ENCODE data around the gene SNAI3. TPM values are rescaled to one million over a fixed set of nuclear protein-coding genes. Genes with fewer than 3 reads are reported as not detected.
A peak's percentile ranks its signal among the peaks of the same experiment; 100 is the strongest.

SNAI3 gene
- total and polyA plus RNA-seq, 9 of the 15 experiments (the other 6 are each of a cell fraction or from before 2014, with no cell fraction given): 0.04 to 4.1 (median 0.80) TPM; not detected in 1

DNA sequence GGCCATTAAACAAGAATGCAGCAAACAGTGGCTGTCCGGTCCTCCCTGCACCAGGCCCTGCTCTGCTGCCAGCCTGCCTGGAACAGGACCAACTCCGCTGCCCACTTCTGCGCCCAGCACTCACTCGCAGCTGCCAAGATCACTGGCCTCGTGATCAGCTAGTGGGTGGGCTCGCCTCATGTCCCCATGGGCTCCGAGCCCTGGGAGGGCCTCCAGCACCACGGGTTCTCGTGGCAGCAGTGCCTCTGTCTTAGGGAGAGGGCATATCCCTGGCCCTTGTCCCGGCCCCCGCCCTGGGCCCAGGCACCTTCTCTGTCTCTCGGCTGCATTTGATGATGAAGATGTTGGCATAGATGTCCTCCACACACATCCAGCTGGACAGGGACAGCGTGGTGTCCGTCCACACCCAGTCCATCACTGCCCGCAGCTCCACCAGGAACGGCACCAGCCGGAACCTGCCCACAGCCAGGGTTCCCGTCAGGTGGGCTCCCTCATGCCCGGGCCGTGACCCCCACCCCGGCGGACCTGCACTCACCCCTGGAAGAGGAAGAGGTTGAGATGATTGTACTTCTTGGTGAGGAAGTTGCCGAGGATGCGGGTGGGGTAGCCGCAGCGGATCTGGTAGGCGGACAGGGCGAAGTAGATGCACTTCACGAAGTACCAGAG lies 33.1 kb upstream of the SNAI3 start:
- Histone ChIP-seq H3K4me3 (no peak overlapping the region), H3K79me2 (ENCODE audit: control insufficient read depth, insufficient read depth, low read length) (no peaks in the 10 kb centered on the region; the same call in 2 of the 3 replicates), H4K20me1 (replicated peaks; ENCODE audit: control insufficient read depth, insufficient read depth, low read length) (no peaks in the 10 kb centered on the region), H3K9ac (ENCODE audit: insufficient read depth in 1 of 2, low read depth in 2 of 2, low read length in 2 of 2) (peak overlapping the region in 1 of 2 experiments; percentile 50; a peak in 1 of 4 replicates), H3K27ac (ENCODE audit: extremely low read depth, low read depth, low read length) (no peak overlapping the region), H3K9me3 (replicated peaks; ENCODE audit: control insufficient read depth, insufficient read depth, low read depth, low read length) (0 out of 2 replicates have a peak, but pooled peaks cover 2% of the 10 kb centered on the region), H3K4me1 (replicated peaks in 1 of 2; ENCODE audit: control insufficient read depth in 2 of 2, insufficient read depth in 2 of 2, low read length in 2 of 2) (peaks cover 0 to 49% of the 10 kb centered on the region in 2 experiments; a peak in 1 of 5 replicates), H3K9me1 (ENCODE audit: control insufficient read depth, insufficient read depth, low read length) (peaks cover 3% of the 10 kb centered on the region), H3K27me3 (ENCODE audit: control insufficient read depth in 2 of 2, insufficient read depth in 2 of 2, low read length in 2 of 2) (no peaks in the 10 kb centered on the region; a peak in 1 of 5 replicates), H3K36me3 (ENCODE audit: control insufficient read depth, insufficient read depth, low read length) (peaks cover 100% of the 10 kb centered on the region), H3K4me2 (ENCODE audit: insufficient read depth, low read length) (no peak overlapping the region), H2AFZ (ENCODE audit: low read depth, low read length) (no peak overlapping the region)
- intact Hi-C loops (cut with micrococcal nuclease): no loop called here
- 96% methylated on average over 29 of the region's 29 CpGs for WGBS (ENCODE audit: insufficient coverage, low coverage, missing lambda C conversion rate)
- ChIA-PET CTCF (ENCODE audit: low intra/inter-chr PET ratio) (no interaction called here), POLR2A (interaction anchor here (1.3 kb wide), 1 partner anchor 18 kb away, joined by 3 read pairs; no protein-coding TSS in a partner anchor)
- FAIRE-seq: no peak
- no peak for ATAC-seq
- BruUV-seq (replicated peaks): no TSS peak
- in situ Hi-C loops (cut with MboI): no loop called here
- no peak for DNase-seq (ENCODE audit: extremely low read depth in 1 of 4, low spot score in 3 of 4)
- TF ChIP-seq, protein P1, sequence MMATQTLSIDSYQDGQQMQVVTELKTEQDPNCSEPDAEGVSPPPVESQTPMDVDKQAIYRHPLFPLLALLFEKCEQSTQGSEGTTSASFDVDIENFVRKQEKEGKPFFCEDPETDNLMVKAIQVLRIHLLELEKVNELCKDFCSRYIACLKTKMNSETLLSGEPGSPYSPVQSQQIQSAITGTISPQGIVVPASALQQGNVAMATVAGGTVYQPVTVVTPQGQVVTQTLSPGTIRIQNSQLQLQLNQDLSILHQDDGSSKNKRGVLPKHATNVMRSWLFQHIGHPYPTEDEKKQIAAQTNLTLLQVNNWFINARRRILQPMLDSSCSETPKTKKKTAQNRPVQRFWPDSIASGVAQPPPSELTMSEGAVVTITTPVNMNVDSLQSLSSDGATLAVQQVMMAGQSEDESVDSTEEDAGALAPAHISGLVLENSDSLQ (IDR thresholded peaks at IDR 0.05): no peak
- TF ChIP-seq, protein P2, sequence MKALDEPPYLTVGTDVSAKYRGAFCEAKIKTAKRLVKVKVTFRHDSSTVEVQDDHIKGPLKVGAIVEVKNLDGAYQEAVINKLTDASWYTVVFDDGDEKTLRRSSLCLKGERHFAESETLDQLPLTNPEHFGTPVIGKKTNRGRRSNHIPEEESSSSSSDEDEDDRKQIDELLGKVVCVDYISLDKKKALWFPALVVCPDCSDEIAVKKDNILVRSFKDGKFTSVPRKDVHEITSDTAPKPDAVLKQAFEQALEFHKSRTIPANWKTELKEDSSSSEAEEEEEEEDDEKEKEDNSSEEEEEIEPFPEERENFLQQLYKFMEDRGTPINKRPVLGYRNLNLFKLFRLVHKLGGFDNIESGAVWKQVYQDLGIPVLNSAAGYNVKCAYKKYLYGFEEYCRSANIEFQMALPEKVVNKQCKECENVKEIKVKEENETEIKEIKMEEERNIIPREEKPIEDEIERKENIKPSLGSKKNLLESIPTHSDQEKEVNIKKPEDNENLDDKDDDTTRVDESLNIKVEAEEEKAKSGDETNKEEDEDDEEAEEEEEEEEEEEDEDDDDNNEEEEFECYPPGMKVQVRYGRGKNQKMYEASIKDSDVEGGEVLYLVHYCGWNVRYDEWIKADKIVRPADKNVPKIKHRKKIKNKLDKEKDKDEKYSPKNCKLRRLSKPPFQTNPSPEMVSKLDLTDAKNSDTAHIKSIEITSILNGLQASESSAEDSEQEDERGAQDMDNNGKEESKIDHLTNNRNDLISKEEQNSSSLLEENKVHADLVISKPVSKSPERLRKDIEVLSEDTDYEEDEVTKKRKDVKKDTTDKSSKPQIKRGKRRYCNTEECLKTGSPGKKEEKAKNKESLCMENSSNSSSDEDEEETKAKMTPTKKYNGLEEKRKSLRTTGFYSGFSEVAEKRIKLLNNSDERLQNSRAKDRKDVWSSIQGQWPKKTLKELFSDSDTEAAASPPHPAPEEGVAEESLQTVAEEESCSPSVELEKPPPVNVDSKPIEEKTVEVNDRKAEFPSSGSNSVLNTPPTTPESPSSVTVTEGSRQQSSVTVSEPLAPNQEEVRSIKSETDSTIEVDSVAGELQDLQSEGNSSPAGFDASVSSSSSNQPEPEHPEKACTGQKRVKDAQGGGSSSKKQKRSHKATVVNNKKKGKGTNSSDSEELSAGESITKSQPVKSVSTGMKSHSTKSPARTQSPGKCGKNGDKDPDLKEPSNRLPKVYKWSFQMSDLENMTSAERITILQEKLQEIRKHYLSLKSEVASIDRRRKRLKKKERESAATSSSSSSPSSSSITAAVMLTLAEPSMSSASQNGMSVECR (CRISPR knock-in tag; IDR thresholded peaks at IDR 0.05): no peak
- TF ChIP-seq ZEB2 (IDR thresholded peaks at IDR 0.05): no peak
- TF ChIP-seq, protein P3, sequence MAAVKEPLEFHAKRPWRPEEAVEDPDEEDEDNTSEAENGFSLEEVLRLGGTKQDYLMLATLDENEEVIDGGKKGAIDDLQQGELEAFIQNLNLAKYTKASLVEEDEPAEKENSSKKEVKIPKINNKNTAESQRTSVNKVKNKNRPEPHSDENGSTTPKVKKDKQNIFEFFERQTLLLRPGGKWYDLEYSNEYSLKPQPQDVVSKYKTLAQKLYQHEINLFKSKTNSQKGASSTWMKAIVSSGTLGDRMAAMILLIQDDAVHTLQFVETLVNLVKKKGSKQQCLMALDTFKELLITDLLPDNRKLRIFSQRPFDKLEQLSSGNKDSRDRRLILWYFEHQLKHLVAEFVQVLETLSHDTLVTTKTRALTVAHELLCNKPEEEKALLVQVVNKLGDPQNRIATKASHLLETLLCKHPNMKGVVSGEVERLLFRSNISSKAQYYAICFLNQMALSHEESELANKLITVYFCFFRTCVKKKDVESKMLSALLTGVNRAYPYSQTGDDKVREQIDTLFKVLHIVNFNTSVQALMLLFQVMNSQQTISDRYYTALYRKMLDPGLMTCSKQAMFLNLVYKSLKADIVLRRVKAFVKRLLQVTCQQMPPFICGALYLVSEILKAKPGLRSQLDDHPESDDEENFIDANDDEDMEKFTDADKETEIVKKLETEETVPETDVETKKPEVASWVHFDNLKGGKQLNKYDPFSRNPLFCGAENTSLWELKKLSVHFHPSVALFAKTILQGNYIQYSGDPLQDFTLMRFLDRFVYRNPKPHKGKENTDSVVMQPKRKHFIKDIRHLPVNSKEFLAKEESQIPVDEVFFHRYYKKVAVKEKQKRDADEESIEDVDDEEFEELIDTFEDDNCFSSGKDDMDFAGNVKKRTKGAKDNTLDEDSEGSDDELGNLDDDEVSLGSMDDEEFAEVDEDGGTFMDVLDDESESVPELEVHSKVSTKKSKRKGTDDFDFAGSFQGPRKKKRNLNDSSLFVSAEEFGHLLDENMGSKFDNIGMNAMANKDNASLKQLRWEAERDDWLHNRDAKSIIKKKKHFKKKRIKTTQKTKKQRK (IDR thresholded peaks at IDR 0.05; ENCODE audit: borderline replicate concordance, low read depth, low read length): no peak
- TF ChIP-seq, protein P4, sequence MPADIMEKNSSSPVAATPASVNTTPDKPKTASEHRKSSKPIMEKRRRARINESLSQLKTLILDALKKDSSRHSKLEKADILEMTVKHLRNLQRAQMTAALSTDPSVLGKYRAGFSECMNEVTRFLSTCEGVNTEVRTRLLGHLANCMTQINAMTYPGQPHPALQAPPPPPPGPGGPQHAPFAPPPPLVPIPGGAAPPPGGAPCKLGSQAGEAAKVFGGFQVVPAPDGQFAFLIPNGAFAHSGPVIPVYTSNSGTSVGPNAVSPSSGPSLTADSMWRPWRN (IDR thresholded peaks at IDR 0.05; ENCODE audit: low read depth): no peak
- TF ChIP-seq POLR2AphosphoS2 (IDR thresholded peaks at IDR 0.05; ENCODE audit: low read length): no peak
- peak; percentile 65 for TF ChIP-seq POLR2G (IDR thresholded peaks at IDR 0.05; ENCODE audit: low read depth, low read length)
- no peak for TF ChIP-seq RBM14 (IDR thresholded peaks at IDR 0.05; ENCODE audit: borderline replicate concordance, insufficient read depth, low read depth, low read length)
- no peak for TF ChIP-seq SMC3 (conservative IDR thresholded peaks at IDR 0.05; ENCODE audit: insufficient read depth, low read depth, low read length)
- TF ChIP-seq IRF2 (CRISPR knock-in tag; IDR thresholded peaks at IDR 0.05): no peak

Data from K562 (cell line).